Mucosa of descending colon (tissue), 3 donors: ENCODE measurements around the gene ACVRL1. TPM values are rescaled to one million over a fixed set of nuclear protein-coding genes. Genes with fewer than 3 reads are reported as not detected.

Source experiments
- ATAC-seq: fragments of 200-7000 bp; cut with Tn5 transposase; one replicate; pipeline ENCODE4 v1.9.1; 2020; ENCODE audit warnings: mild to moderate bottlenecking, moderate library complexity
- DNase-seq, 3 donors: peaks; one replicate each; pipeline ENCODE4 v3.0.0-alpha.2; 2020
- H3K36me3 ChIP-seq: fragments of 200-600 bp; one replicate; pipeline ENCODE4 v1.8.0; 2021; ENCODE audit warnings: low read depth, mild to moderate bottlenecking
- H3K4me1 ChIP-seq: fragments of 200-600 bp; one replicate; pipeline ENCODE4 v1.8.0; 2021; ENCODE audit warnings: low read depth, mild to moderate bottlenecking
- H3K4me3 ChIP-seq: fragments of 200-600 bp; one replicate; pipeline ENCODE4 v1.8.0; 2021; ENCODE audit warnings: mild to moderate bottlenecking
- H3K9me3 ChIP-seq: fragments of 200-600 bp; one replicate; pipeline ENCODE4 v1.8.0; 2021; ENCODE audit warnings: mild to moderate bottlenecking
- intact Hi-C, 2 donors: fragments of 100-400 bp; cut with DNase I in 1 of 2; cut with micrococcal nuclease in 1 of 2; formaldehyde crosslinking; loops; one replicate each; pipeline versions ENCODE4 v1.11.0 to v1.11.1; 2022; cut with DNase I, micrococcal nuclease
- total RNA-seq, 3 donors: library from RNA; stranded (reverse); fragmentation: NEBNext Ultra II Directional in 2 of 3; extraction: Animal tissue kit (Norgen Biotek cat#: 25700) in 2 of 3; gene quantifications; one replicate each; pipeline versions ENCODE4 v1.2.1 to v1.2.4, GENCODE V29; 2021 to 2023
- TF ChIP-seq, protein P1 (sequence below): fragments of 200-600 bp; IDR thresholded peaks from one replicate; pipeline ENCODE4 v1.8.0; 2022; ENCODE audit warnings: antibody characterized with exemption, mild to moderate bottlenecking
- donor health status: DM: no; HTN: no; CAD: no; lungs with moderate emphysema.
- donor health status: DM: no; HTN: no; CAD: no.
- donor health status: DM: no; HTN: yes; CAD: no.

Gene ACVRL1
- total RNA-seq, 3 donors from 2014 or later, result 132 to 261 (median 247) TPM

DNA sequence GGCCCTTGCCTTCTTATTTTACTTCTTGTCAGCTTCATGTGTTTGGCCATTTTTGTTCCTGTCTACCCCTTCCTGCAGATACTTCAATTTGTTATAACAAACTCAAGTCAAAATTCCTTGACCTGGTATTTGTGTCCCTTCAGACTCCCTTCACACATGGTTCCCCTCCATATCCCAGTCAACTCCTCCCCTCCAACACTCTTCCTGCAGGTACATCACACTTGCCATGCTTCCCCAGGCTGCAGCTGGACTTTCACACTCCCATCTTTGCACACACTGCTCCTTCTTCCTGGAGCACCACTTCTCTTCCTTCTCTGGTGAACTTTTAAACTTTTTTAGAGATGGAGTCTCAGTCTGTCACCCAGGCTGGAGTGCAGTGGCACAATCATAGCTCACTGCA is 39.9 kb upstream of the ACVRL1 start:
- Histone ChIP-seq H3K9me3 (no peaks in the 10 kb centered on the region), H3K4me3 (no peak overlapping the region), H3K36me3 (no peaks in the 10 kb centered on the region), H3K4me1 (peaks cover 15% of the 10 kb centered on the region)
- no peak for ATAC-seq
- intact Hi-C loops, result no loop called here
- peak in 1 of 3 donors; percentile 3 for DNase-seq
- TF ChIP-seq, protein P1, sequence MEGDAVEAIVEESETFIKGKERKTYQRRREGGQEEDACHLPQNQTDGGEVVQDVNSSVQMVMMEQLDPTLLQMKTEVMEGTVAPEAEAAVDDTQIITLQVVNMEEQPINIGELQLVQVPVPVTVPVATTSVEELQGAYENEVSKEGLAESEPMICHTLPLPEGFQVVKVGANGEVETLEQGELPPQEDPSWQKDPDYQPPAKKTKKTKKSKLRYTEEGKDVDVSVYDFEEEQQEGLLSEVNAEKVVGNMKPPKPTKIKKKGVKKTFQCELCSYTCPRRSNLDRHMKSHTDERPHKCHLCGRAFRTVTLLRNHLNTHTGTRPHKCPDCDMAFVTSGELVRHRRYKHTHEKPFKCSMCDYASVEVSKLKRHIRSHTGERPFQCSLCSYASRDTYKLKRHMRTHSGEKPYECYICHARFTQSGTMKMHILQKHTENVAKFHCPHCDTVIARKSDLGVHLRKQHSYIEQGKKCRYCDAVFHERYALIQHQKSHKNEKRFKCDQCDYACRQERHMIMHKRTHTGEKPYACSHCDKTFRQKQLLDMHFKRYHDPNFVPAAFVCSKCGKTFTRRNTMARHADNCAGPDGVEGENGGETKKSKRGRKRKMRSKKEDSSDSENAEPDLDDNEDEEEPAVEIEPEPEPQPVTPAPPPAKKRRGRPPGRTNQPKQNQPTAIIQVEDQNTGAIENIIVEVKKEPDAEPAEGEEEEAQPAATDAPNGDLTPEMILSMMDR, result no peak

DNA sequence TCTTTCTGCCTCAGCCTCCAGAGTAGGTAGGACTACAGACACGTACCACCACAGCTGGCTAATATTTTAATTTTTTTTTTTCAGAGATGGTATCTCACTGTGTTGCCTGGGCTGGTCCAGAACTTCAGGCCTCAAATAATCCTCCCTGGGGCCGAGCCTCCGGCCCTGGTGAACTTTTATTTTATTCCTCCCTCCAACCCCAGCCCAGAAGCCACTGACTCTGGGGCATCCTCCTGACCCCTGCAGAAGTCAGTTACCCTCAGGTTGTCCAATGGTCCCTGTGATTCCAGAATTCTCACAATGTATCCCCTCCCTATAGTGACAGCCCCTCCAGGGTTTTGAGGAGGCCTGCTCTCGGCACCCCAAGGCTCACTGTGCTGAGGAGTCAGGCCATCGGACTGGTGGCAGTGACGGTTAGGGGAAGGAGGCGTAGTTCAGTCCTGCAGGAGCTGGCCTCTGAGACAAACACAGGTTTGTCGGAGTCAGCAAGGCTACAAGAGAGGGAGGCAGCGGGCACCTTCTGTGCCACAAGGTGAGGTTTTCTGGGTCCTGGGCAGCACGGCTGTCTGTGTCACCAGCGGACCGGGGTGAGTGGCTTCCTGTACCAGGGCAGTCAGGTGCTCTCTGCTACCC is 39.4 kb upstream of the ACVRL1 start:
- no peak for ATAC-seq
- Histone ChIP-seq H3K4me1 (peaks cover 15% of the 10 kb centered on the region), H3K4me3 (no peak overlapping the region), H3K9me3 (no peaks in the 10 kb centered on the region), H3K36me3 (no peaks in the 10 kb centered on the region)
- DNase-seq, result peak in 1 of 3 donors; percentile 11
- intact Hi-C loops, result no loop called here
- TF ChIP-seq, protein P1, result no peak

DNA sequence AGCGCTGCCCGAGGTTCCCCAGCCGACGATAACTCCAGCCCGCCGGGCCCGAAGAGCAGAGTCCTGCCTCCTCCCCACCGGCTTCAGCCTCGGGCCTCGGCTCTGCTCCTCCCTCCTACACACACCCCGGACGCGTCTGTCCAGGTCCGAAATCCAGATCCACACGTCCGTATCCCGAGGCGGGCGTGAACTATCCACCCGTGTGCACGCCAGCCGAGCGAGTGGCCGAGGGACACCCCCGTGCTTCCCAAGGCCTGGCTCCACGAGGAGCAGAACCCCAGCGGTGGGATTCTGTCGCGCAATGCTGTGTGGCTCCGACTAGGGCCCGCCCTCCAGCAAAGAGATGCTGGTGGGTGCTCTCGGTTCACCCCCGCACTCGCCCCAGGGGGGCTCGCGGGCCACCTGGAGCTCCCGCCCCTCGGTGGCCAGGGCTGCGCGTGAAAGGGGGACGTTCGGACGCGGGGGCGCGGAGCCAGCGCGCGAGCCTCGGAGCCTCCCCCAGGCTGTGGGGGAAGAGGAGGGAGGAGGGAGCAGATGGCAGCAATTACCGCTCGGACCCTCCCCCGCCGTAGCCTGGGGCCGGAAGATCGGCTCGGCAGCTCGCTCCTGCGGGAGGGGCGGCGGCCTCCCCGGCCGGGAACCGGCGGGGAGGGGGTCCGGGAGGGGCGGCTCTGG is 38.3 kb upstream of the ACVRL1 start:
- TF ChIP-seq, protein P1, result no peak
- Histone ChIP-seq H3K9me3 (no peaks in the 10 kb centered on the region), H3K4me3 (no peak overlapping the region), H3K36me3 (no peaks in the 10 kb centered on the region), H3K4me1 (peaks cover 11% of the 10 kb centered on the region)
- DNase-seq, result no peak
- intact Hi-C loops, result no loop called here
- peak; percentile 58 for ATAC-seq

DNA sequence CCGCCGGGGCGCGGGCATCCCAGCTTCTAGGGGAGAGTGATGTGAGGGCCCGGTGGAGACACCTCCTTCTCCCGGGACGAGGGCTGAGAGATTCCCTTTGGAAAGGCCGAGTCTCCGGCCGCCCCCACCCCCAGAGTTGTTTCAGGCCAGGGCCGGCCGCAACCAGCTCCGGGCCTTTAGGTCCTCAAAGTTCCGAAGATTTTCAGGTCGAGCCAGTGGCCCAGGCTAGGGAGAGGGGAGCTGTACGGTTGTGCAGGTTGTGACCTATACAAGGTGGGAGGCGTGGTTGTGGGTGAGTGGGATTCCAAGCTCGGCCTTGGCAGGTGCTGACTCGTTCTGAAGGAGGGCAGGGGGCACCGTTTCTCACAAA is 37.8 kb upstream of the ACVRL1 start:
- Histone ChIP-seq H3K4me3 (no peak overlapping the region), H3K4me1 (peaks cover 7% of the 10 kb centered on the region), H3K9me3 (no peaks in the 10 kb centered on the region), H3K36me3 (no peaks in the 10 kb centered on the region)
- intact Hi-C loops, result no loop called here
- ATAC-seq, result no peak
- DNase-seq, result no peak
- TF ChIP-seq, protein P1, result no peak

DNA sequence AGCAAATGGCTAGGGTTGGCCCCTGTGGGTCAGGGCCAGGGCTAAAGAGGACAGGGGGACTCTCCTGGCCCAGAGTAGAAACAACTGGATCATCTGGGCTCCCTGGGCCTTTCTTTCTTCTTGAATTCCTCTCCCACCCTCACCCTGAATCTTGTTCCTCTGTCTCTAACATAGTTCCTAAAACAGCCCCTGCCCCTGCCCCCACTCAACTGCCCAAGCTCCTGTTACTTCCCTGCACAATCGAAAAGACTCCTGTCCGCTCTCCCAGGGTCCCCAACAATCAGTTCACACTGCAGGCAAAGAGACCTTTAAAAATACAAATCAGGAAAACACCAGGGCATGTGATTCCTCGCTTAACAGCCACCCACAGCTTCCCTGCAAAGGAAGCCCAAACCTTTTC is 37.4 kb upstream of the ACVRL1 start:
- DNase-seq (no peak), ATAC-seq (no peak)
- intact Hi-C loops, result no loop called here
- Histone ChIP-seq H3K9me3 (no peaks in the 10 kb centered on the region), H3K36me3 (no peaks in the 10 kb centered on the region), H3K4me1 (peaks cover 7% of the 10 kb centered on the region), H3K4me3 (no peak overlapping the region)
- TF ChIP-seq, protein P1, result no peak
